Vagina (tissue), 2 donors: ENCODE measurements around the gene NOTCH1. TPM values are rescaled to one million over a fixed set of nuclear protein-coding genes. Genes with fewer than 3 reads are reported as not detected.

Experiments used
- DNase-seq, 2 donors: peaks; one replicate each; pipeline ENCODE4 v3.0.0-alpha.2; 2017; ENCODE audit errors: extremely low spot score in 2 of 2
- H3K27ac ChIP-seq: fragments of 200-600 bp; sonication (generic); one replicate; pipeline ENCODE4 v1.5.1; 2019
- H3K27me3 ChIP-seq: fragments of 200-600 bp; sonication (generic); one replicate; pipeline ENCODE4 v1.5.1; 2019
- H3K36me3 ChIP-seq, 2 donors: fragments of 200-600 bp; sonication (generic); one replicate each; pipeline ENCODE4 v1.5.1; 2017 to 2019
- H3K4me1 ChIP-seq: fragments of 200-600 bp; sonication (generic); one replicate; pipeline ENCODE4 v1.5.1; 2019
- H3K4me3 ChIP-seq, 2 donors: fragments of 200-600 bp; sonication (generic); 1 replicate in 1 of 2; 2 replicates in 1 of 2; pipeline ENCODE4 v1.5.1; 2016 to 2019
- H3K9me3 ChIP-seq: fragments of 200-600 bp; sonication (generic); one replicate; pipeline ENCODE4 v1.5.1; 2019
- CTCF ChIP-seq, 3 experiments: fragments of 450-650 bp in 2 of 3; fragments of 200-600 bp in 1 of 3; sonication (generic) in 1 of 3; IDR thresholded peaks; one replicate each; pipeline ENCODE4 v1.5.1; 2017 to 2019; ENCODE audit warnings: antibody characterized with exemption in 3 of 3, mild to moderate bottlenecking in 2 of 3, moderate library complexity in 2 of 3
- POLR2A ChIP-seq, 2 donors: fragments of 450-650 bp; IDR thresholded peaks; one replicate each; pipeline ENCODE4 v1.6.1; 2017; ENCODE audit warnings: antibody characterized with exemption in 2 of 2, mild to moderate bottlenecking in 2 of 2, moderate library complexity in 2 of 2
- POLR2AphosphoS5 ChIP-seq, 2 donors: sonication (generic); formaldehyde crosslinking; IDR thresholded peaks; one replicate each; pipeline ENCODE4 v1.9.0; 2017; ENCODE audit warnings: antibody characterized with exemption in 2 of 2, mild to moderate bottlenecking in 2 of 2, low read depth in 1 of 2; ENCODE audit not compliant: insufficient read depth in 1 of 2
- intact Hi-C: fragments of 100-400 bp; cut with DNase I; formaldehyde crosslinking; loops from one replicate; pipeline ENCODE4 v1.15.1; 2023
- total RNA-seq: library from RNA; depleted of rRNA; stranded (reverse); fragments of >200 nt; gene quantifications from one replicate; pipeline ENCODE4 v1.2.3, GENCODE V29; 2016

NOTCH1 gene
- total RNA-seq, 1 donor from 2014 or later = 67.0 TPM

- intact Hi-C loops = no loop called here
- no peaks in the 10 kb centered on the region for H3K27me3 ChIP-seq
- no peak for DNase-seq
- no peak overlapping the region for H3K4me3 ChIP-seq
- TF ChIP-seq CTCF (IDR thresholded peaks at IDR 0.05) (no peak), POLR2A (IDR thresholded peaks at IDR 0.05) (no peak), POLR2AphosphoS5 (IDR thresholded peaks at IDR 0.05; ENCODE audit: insufficient read depth in 1 of 2, low read depth in 1 of 2) (no peak)
- no peaks in the 10 kb centered on the region for H3K4me1 ChIP-seq
- no peak overlapping the region for H3K27ac ChIP-seq
- peaks cover 4 to 86% of the 10 kb centered on the region in 2 donors for H3K36me3 ChIP-seq
- H3K9me3 ChIP-seq = no peaks in the 10 kb centered on the region
Observed at GRCh38 chr9:136473354-136473721, 72.5 kb downstream of the NOTCH1 start.

GRCh38 chr9:136472640-136473353, 73.1 kb downstream of the NOTCH1 start:
- Histone ChIP-seq H3K4me1 (no peaks in the 10 kb centered on the region), H3K9me3 (no peaks in the 10 kb centered on the region), H3K4me3 (no peak overlapping the region), H3K27me3 (no peaks in the 10 kb centered on the region), H3K36me3 (peaks cover 4 to 92% of the 10 kb centered on the region in 2 donors), H3K27ac (no peak overlapping the region)
- DNase-seq = no peak
- TF ChIP-seq CTCF (IDR thresholded peaks at IDR 0.05) (no peak), POLR2AphosphoS5 (IDR thresholded peaks at IDR 0.05; ENCODE audit: insufficient read depth in 1 of 2, low read depth in 1 of 2) (no peak), POLR2A (IDR thresholded peaks at IDR 0.05) (no peak)
- intact Hi-C loops = no loop called here

GRCh38 chr9:136471802-136472487, 73.9 kb downstream of the NOTCH1 start:
- Histone ChIP-seq H3K27ac (no peak overlapping the region), H3K9me3 (no peaks in the 10 kb centered on the region), H3K36me3 (peaks cover 4 to 93% of the 10 kb centered on the region in 2 donors), H3K4me3 (no peak overlapping the region), H3K4me1 (no peaks in the 10 kb centered on the region), H3K27me3 (no peaks in the 10 kb centered on the region)
- TF ChIP-seq POLR2A (IDR thresholded peaks at IDR 0.05) (no peak), POLR2AphosphoS5 (IDR thresholded peaks at IDR 0.05; ENCODE audit: insufficient read depth in 1 of 2, low read depth in 1 of 2) (no peak), CTCF (IDR thresholded peaks at IDR 0.05) (no peak)
- no peak for DNase-seq
- intact Hi-C loops = no loop called here

GRCh38 chr9:136470792-136471469, 74.9 kb downstream of the NOTCH1 start:
- intact Hi-C loops = no loop called here
- no peak for DNase-seq
- H3K4me1 ChIP-seq = no peaks in the 10 kb centered on the region
- H3K36me3 ChIP-seq = peaks cover 7 to 93% of the 10 kb centered on the region in 2 donors
- TF ChIP-seq CTCF (IDR thresholded peaks at IDR 0.05) (no peak), POLR2A (IDR thresholded peaks at IDR 0.05) (no peak), POLR2AphosphoS5 (IDR thresholded peaks at IDR 0.05; ENCODE audit: insufficient read depth in 1 of 2, low read depth in 1 of 2) (no peak)
- no peaks in the 10 kb centered on the region for H3K9me3 ChIP-seq
- no peaks in the 10 kb centered on the region for H3K27me3 ChIP-seq
- no peak overlapping the region for H3K4me3 ChIP-seq
- H3K27ac ChIP-seq = no peak overlapping the region
